ENCODE measurements around the gene SPDEF. TPM values are rescaled to one million over a fixed set of nuclear protein-coding genes. Genes with fewer than 3 reads are reported as not detected.

Gene SPDEF
- total RNA-seq, 1 donor from 2014 or later: 0.65 TPM

- DNase-seq (ENCODE audit: low spot score, unreplicated experiment): no peak
- Mint-ChIP-seq H3K9me3 (ENCODE audit: low read depth) (peaks cover 4% of the 10 kb centered on the region), H3K4me1 (ENCODE audit: low read depth) (peaks cover 3% of the 10 kb centered on the region), H3K27ac (no peak overlapping the region), H3K27me3 (peaks cover 46% of the 10 kb centered on the region), H3K36me3 (ENCODE audit: insufficient read depth) (peaks cover 1% of the 10 kb centered on the region), H3K4me3 (ENCODE audit: low read depth) (no peak overlapping the region)
- TF ChIP-seq, protein P1, sequence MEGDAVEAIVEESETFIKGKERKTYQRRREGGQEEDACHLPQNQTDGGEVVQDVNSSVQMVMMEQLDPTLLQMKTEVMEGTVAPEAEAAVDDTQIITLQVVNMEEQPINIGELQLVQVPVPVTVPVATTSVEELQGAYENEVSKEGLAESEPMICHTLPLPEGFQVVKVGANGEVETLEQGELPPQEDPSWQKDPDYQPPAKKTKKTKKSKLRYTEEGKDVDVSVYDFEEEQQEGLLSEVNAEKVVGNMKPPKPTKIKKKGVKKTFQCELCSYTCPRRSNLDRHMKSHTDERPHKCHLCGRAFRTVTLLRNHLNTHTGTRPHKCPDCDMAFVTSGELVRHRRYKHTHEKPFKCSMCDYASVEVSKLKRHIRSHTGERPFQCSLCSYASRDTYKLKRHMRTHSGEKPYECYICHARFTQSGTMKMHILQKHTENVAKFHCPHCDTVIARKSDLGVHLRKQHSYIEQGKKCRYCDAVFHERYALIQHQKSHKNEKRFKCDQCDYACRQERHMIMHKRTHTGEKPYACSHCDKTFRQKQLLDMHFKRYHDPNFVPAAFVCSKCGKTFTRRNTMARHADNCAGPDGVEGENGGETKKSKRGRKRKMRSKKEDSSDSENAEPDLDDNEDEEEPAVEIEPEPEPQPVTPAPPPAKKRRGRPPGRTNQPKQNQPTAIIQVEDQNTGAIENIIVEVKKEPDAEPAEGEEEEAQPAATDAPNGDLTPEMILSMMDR (IDR thresholded peaks at IDR 0.05; ENCODE audit: unreplicated experiment): no peak
Observed at GRCh38 chr6:34513646-34514045, 42.5 kb downstream of the SPDEF start.

DNA sequence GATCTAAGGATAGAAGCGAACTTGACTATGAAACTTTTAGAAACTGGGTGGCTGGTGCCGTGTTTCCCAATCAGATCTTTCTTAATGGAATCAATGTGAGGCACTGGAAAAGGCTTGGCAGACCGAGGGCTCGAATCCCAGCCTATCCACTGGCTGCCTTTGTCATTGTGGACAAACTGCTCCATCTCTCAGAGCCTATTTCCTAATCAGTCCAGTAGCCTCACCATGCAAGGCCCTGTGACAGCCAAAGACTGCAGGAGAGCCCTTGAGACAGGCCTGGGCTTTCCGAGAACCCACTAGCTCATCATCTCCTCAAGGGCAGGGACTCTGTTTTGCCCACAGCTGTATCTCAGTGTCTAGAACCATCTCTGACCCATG is 43.4 kb downstream of the SPDEF start:
- Mint-ChIP-seq H3K9me3 (ENCODE audit: low read depth) (peaks cover 4% of the 10 kb centered on the region), H3K4me3 (ENCODE audit: low read depth) (no peak overlapping the region), H3K27me3 (peaks cover 44% of the 10 kb centered on the region), H3K36me3 (ENCODE audit: insufficient read depth) (peaks cover 1% of the 10 kb centered on the region), H3K4me1 (ENCODE audit: low read depth) (peaks cover 3% of the 10 kb centered on the region), H3K27ac (no peak overlapping the region)
- no peak for DNase-seq (ENCODE audit: low spot score, unreplicated experiment)
- TF ChIP-seq, protein P1 (IDR thresholded peaks at IDR 0.05; ENCODE audit: unreplicated experiment): no peak

- peaks cover 3% of the 10 kb centered on the region for H3K4me1 Mint-ChIP-seq (ENCODE audit: low read depth)
- DNase-seq (ENCODE audit: low spot score, unreplicated experiment): no peak
- peaks cover 40% of the 10 kb centered on the region for H3K27me3 Mint-ChIP-seq
- H3K36me3 Mint-ChIP-seq (ENCODE audit: insufficient read depth): peaks cover 1% of the 10 kb centered on the region
- H3K4me3 Mint-ChIP-seq (ENCODE audit: low read depth): no peak overlapping the region
- H3K9me3 Mint-ChIP-seq (ENCODE audit: low read depth): peaks cover 4% of the 10 kb centered on the region
- no peak overlapping the region for H3K27ac Mint-ChIP-seq
- TF ChIP-seq, protein P1 (IDR thresholded peaks at IDR 0.05; ENCODE audit: unreplicated experiment): no peak
Observed at GRCh38 chr6:34511915-34512737, 44.0 kb downstream of the SPDEF start.

- peaks cover 4% of the 10 kb centered on the region for H3K9me3 Mint-ChIP-seq (ENCODE audit: low read depth)
- H3K36me3 Mint-ChIP-seq (ENCODE audit: insufficient read depth): peaks cover 1% of the 10 kb centered on the region
- peaks cover 5% of the 10 kb centered on the region for H3K4me1 Mint-ChIP-seq (ENCODE audit: low read depth)
- TF ChIP-seq, protein P1 (IDR thresholded peaks at IDR 0.05; ENCODE audit: unreplicated experiment): no peak
- no peak for DNase-seq (ENCODE audit: low spot score, unreplicated experiment)
- H3K4me3 Mint-ChIP-seq (ENCODE audit: low read depth): no peak overlapping the region
- no peak overlapping the region for H3K27ac Mint-ChIP-seq
- peaks cover 37% of the 10 kb centered on the region for H3K27me3 Mint-ChIP-seq
Observed at GRCh38 chr6:34511214-34511914, 44.8 kb downstream of the SPDEF start.

DNA sequence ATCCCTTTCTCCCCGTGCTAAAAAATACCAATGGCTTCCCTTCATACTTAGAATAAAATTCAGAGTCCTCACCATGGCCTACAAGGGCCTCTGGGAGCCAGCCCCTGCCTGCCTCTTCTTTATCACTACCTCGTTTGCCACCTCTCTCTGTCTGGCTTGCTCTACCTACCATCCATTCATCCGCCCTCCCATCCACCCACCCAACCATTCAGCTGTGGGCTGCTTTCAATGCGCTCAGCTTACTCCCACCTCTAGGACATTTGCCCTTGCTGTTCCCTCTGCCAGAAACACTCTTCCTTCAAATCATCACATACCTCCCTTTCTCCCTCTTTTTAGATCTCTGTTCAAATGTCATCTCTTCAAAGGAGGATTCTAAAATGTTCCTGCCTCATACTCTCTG is 45.8 kb downstream of the SPDEF start:
- DNase-seq (ENCODE audit: low spot score, unreplicated experiment): no peak
- Mint-ChIP-seq H3K27ac (no peak overlapping the region), H3K4me1 (ENCODE audit: low read depth) (peaks cover 5% of the 10 kb centered on the region), H3K4me3 (ENCODE audit: low read depth) (no peak overlapping the region), H3K9me3 (ENCODE audit: low read depth) (peaks cover 4% of the 10 kb centered on the region), H3K36me3 (ENCODE audit: insufficient read depth) (peaks cover 1% of the 10 kb centered on the region), H3K27me3 (peaks cover 33% of the 10 kb centered on the region)
- TF ChIP-seq, protein P1 (IDR thresholded peaks at IDR 0.05; ENCODE audit: unreplicated experiment): no peak
